ENCODE results near the gene WDR18. TPM values are rescaled to one million over a fixed set of nuclear protein-coding genes. Genes with fewer than 3 reads are reported as not detected.
"Not testable (repeated sequence)": the region's sequence is repeated elsewhere in the genome, so short reads cannot be mapped to it uniquely, and the experiment has no call there.

WDR18 gene
- total and polyA plus RNA-seq, 4 experiments from 2014 or later = 44.3 to 79.7 (median 57.1) TPM

GRCh38 chr19:1018932-1019615 is 34.9 kb downstream of the WDR18 start:
- peak overlapping the region; percentile 95 for H3K27ac ChIP-seq (ENCODE audit: low read depth, low read length)
- peaks cover 3% of the 10 kb centered on the region for H3K36me3 ChIP-seq (ENCODE audit: insufficient read depth, low read length)
- Mint-ChIP-seq H3K4me3 (peak overlapping the region; percentile 85 to 92 (median 89)), H3K9me3 (peaks cover 0 to 9% (median 0%) of the 10 kb centered on the region in 8 donors), H3K36me3 (peaks cover 0 to 18% of the 10 kb centered on the region in 2 donors), H3K27me3 (peaks cover 0 to 6% of the 10 kb centered on the region in 2 donors), H3K27ac (peak overlapping the region in 6 of 7 donors; percentile 42 to 100 (median 78)), H3K4me1 (peaks cover 19 to 60% (median 39%) of the 10 kb centered on the region in 4 donors)
- peaks cover 60% of the 10 kb centered on the region for H3K4me1 ChIP-seq (ENCODE audit: insufficient read depth, low read length)
- H3K4me3 ChIP-seq (ENCODE audit: low read length in 2 of 2) = peak overlapping the region; percentile 66 to 69
- no peak for DNase-seq
- ChIA-PET CTCF (ENCODE audit: partially characterized antibody) (interaction anchor here (0.9 to 4.5 kb wide), 4 partner anchors 12 to 225 kb away, joined by 3 to 18 read pairs (median 3); partner anchors contain the start of gene WDR18), POLR2A (ENCODE audit: partially characterized antibody) (interaction anchor here (0.6 to 21.2 kb wide), 18 partner anchors 9 to 250 kb away, joined by 3 to 1029 read pairs (median 4); partner anchors contain the start of genes ABCA7, ARHGAP45, CIRBP and CNN2)
- no peaks in the 10 kb centered on the region for H3K9me3 ChIP-seq (ENCODE audit: control insufficient read depth in 1 of 2, low read length in 2 of 2)
- intact Hi-C loops (cut with micrococcal nuclease) = no loop called here
- no peaks in the 10 kb centered on the region for H3K27me3 ChIP-seq (ENCODE audit: insufficient read depth, low read length)

GRCh38 chr19:1019616-1019961 is 35.4 kb downstream of the WDR18 start:
- Mint-ChIP-seq H3K9me3 (peaks cover 0 to 9% (median 0%) of the 10 kb centered on the region in 8 donors), H3K27ac (peak overlapping the region; percentile 89 to 100 (median 93)), H3K27me3 (peaks cover 0 to 6% of the 10 kb centered on the region in 2 donors), H3K4me3 (peak overlapping the region; percentile 85 to 92 (median 89)), H3K4me1 (peaks cover 18 to 60% (median 39%) of the 10 kb centered on the region in 4 donors), H3K36me3 (peaks cover 0 to 18% of the 10 kb centered on the region in 2 donors)
- Histone ChIP-seq H3K27me3 (ENCODE audit: insufficient read depth, low read length) (no peaks in the 10 kb centered on the region), H3K9me3 (ENCODE audit: control insufficient read depth in 1 of 2, low read length in 2 of 2) (no peaks in the 10 kb centered on the region), H3K4me3 (ENCODE audit: low read length in 2 of 2) (peak overlapping the region; percentile 66 to 69), H3K36me3 (ENCODE audit: insufficient read depth, low read length) (no peaks in the 10 kb centered on the region), H3K4me1 (ENCODE audit: insufficient read depth, low read length) (peaks cover 60% of the 10 kb centered on the region), H3K27ac (ENCODE audit: low read depth, low read length) (peak overlapping the region; percentile 95)
- intact Hi-C loops (cut with micrococcal nuclease) = no loop called here
- ChIA-PET CTCF (ENCODE audit: partially characterized antibody) (interaction anchor here (0.9 to 4.5 kb wide), 4 partner anchors 12 to 225 kb away, joined by 3 to 18 read pairs (median 3); partner anchors contain the start of gene WDR18), POLR2A (ENCODE audit: partially characterized antibody) (interaction anchor here (0.6 to 21.2 kb wide), 14 partner anchors 10 to 249 kb away, joined by 3 to 1029 read pairs (median 5); partner anchors contain the start of genes ABCA7, ARHGAP45, CIRBP and CNN2)
- no peak for DNase-seq

GRCh38 chr19:1019980-1020867 is 36.1 kb downstream of the WDR18 start:
- intact Hi-C loops (cut with micrococcal nuclease) = loop anchor here (2.0 kb wide), 3 partner anchors 19 to 57 kb away; partner anchors contain the start of genes ARHGAP45 and GRIN3B
- Histone ChIP-seq H3K36me3 (ENCODE audit: insufficient read depth, low read length) (no peaks in the 10 kb centered on the region), H3K4me1 (ENCODE audit: insufficient read depth, low read length) (peaks cover 59% of the 10 kb centered on the region), H3K9me3 (ENCODE audit: control insufficient read depth in 1 of 2, low read length in 2 of 2) (no peaks in the 10 kb centered on the region), H3K27me3 (ENCODE audit: insufficient read depth, low read length) (no peaks in the 10 kb centered on the region), H3K27ac (ENCODE audit: low read depth, low read length) (peak overlapping the region; percentile 95), H3K4me3 (ENCODE audit: low read length in 2 of 2) (peak overlapping the region; percentile 66 to 69)
- Mint-ChIP-seq H3K27me3 (peaks cover 0 to 6% of the 10 kb centered on the region in 2 donors), H3K4me1 (peaks cover 19 to 61% (median 41%) of the 10 kb centered on the region in 4 donors), H3K9me3 (peaks cover 0 to 9% (median 0%) of the 10 kb centered on the region in 8 donors), H3K27ac (peak overlapping the region; percentile 89 to 100 (median 93)), H3K36me3 (peaks cover 0 to 18% of the 10 kb centered on the region in 2 donors), H3K4me3 (peak overlapping the region; percentile 85 to 92 (median 89))
- ChIA-PET CTCF (ENCODE audit: partially characterized antibody) (interaction anchor here (0.6 to 4.5 kb wide), 5 partner anchors 11 to 224 kb away, joined by 3 to 18 read pairs (median 3); partner anchors contain the start of gene WDR18), POLR2A (ENCODE audit: partially characterized antibody) (interaction anchor here (0.5 to 21.2 kb wide), 16 partner anchors 10 to 410 kb away, joined by 3 to 1029 read pairs (median 4); partner anchors contain the start of genes ABCA7, ARHGAP45, CIRBP and CNN2)
- DNase-seq = peak in 3 of 5 donors; percentile 18 to 66 (median 44)

GRCh38 chr19:1020868-1021425 is 36.8 kb downstream of the WDR18 start, which contains the start of gene TMEM259:
Gene TMEM259 (minus strand): TSS chr19:1021123. CDS start chr19:1020996, 127 bp downstream.
- DNase-seq = peak; percentile 98 to 99 (median 98)
- peaks cover 19 to 62% (median 39%) of the 10 kb centered on the region in 4 donors for H3K4me1 Mint-ChIP-seq
- H3K27me3 Mint-ChIP-seq = peaks cover 0 to 6% of the 10 kb centered on the region in 2 donors
- H3K27ac Mint-ChIP-seq = peak within 1 kb of the TSS; percentile 97 to 100 (median 100)
- POLR2A ChIA-PET (ENCODE audit: partially characterized antibody) = interaction anchor here (0.6 to 21.2 kb wide), 17 partner anchors 9 to 249 kb away, joined by 3 to 1029 read pairs (median 4); partner anchors contain the start of genes ABCA7, ARHGAP45, CNN2 and POLR2E
- intact Hi-C loops (cut with micrococcal nuclease) = loop anchor here (1.0 to 2.0 kb wide), 6 partner anchors 19 to 224 kb away; partner anchors contain the start of genes ABCA7, ARHGAP45, GRIN3B and PTBP1
- peak within 1 kb of the TSS; percentile 66 to 69 for H3K4me3 ChIP-seq (ENCODE audit: low read length in 2 of 2)
- no peaks in the 10 kb centered on the region for H3K27me3 ChIP-seq (ENCODE audit: insufficient read depth, low read length)
- H3K27ac ChIP-seq (ENCODE audit: low read depth, low read length) = peak within 1 kb of the TSS; percentile 95
- peak within 1 kb of the TSS; percentile 86 to 92 (median 89) for H3K4me3 Mint-ChIP-seq
- H3K4me1 ChIP-seq (ENCODE audit: insufficient read depth, low read length) = peaks cover 54% of the 10 kb centered on the region
- CTCF ChIA-PET (ENCODE audit: partially characterized antibody) = interaction anchor here (1.0 to 4.5 kb wide), 3 partner anchors 10 to 44 kb away, joined by 4 to 18 read pairs (median 4); no protein-coding TSS in a partner anchor
- no peaks in the 10 kb centered on the region for H3K36me3 ChIP-seq (ENCODE audit: insufficient read depth, low read length)
- peaks cover 0 to 18% of the 10 kb centered on the region in 2 donors for H3K36me3 Mint-ChIP-seq
- no peaks in the 10 kb centered on the region for H3K9me3 ChIP-seq (ENCODE audit: control insufficient read depth in 1 of 2, low read length in 2 of 2)
- H3K9me3 Mint-ChIP-seq = peaks cover 0 to 9% (median 0%) of the 10 kb centered on the region in 8 donors

- DNase-seq; H3K9me3 ChIP-seq (ENCODE audit: control insufficient read depth in 1 of 2, low read length in 2 of 2); H3K36me3 ChIP-seq (ENCODE audit: insufficient read depth, low read length); H3K9me3 Mint-ChIP-seq; H3K4me3 ChIP-seq (ENCODE audit: low read length in 2 of 2); intact Hi-C loops (cut with micrococcal nuclease); H3K27ac ChIP-seq (ENCODE audit: low read depth, low read length); H3K27me3 Mint-ChIP-seq; H3K27me3 ChIP-seq (ENCODE audit: insufficient read depth, low read length): not testable (repeated sequence)
- peak overlapping the region in 1 of 7 donors; percentile 100 for H3K27ac Mint-ChIP-seq
- ChIA-PET POLR2A (ENCODE audit: partially characterized antibody) (interaction anchor here (1.9 to 21.2 kb wide), 4 partner anchors 16 to 245 kb away, joined by 5 to 1029 read pairs (median 284); partner anchors contain the start of genes ABCA7, ARHGAP45 and CIRBP), CTCF (ENCODE audit: partially characterized antibody) (interaction anchor here (1.3 kb wide), 2 partner anchors 12 to 14 kb away, joined by 4 read pairs; no protein-coding TSS in a partner anchor)
- peaks cover 6 to 35% (median 23%) of the 10 kb centered on the region in 4 donors for H3K4me1 Mint-ChIP-seq
- H3K36me3 Mint-ChIP-seq = peaks cover 0 to 23% of the 10 kb centered on the region in 2 donors
- H3K4me1 ChIP-seq (ENCODE audit: insufficient read depth, low read length) = peaks cover 30% of the 10 kb centered on the region
- H3K4me3 Mint-ChIP-seq = peak overlapping the region in 1 of 8 donors; percentile 49
These were observed 39.7 kb downstream of the WDR18 start for GRCh38 chr19:1023883-1024188.

- POLR2A ChIA-PET (ENCODE audit: partially characterized antibody) = interaction anchor here (1.1 to 21.2 kb wide), 7 partner anchors 14 to 244 kb away, joined by 3 to 1029 read pairs (median 6); partner anchors contain the start of genes ABCA7, ARHGAP45, ATP5F1D and CIRBP
These were observed 40.9 kb downstream of the WDR18 start for GRCh38 chr19:1025080-1025479.

More at GRCh38 chr19:1025080-1025479, 40.9 kb downstream of the WDR18 start:
- Mint-ChIP-seq H3K27ac (peak overlapping the region in 4 of 7 donors; percentile 2 to 83 (median 60)), H3K36me3 (peaks cover 0 to 20% of the 10 kb centered on the region in 2 donors), H3K4me3 (peak overlapping the region in 4 of 8 donors; percentile 23 to 75 (median 52)), H3K4me1 (peaks cover 8 to 32% (median 20%) of the 10 kb centered on the region in 4 donors)
- H3K9me3 ChIP-seq (ENCODE audit: control insufficient read depth in 1 of 2, low read length in 2 of 2); H3K27me3 ChIP-seq (ENCODE audit: insufficient read depth, low read length); H3K27me3 Mint-ChIP-seq; H3K9me3 Mint-ChIP-seq; H3K27ac ChIP-seq (ENCODE audit: low read depth, low read length); intact Hi-C loops (cut with micrococcal nuclease); H3K36me3 ChIP-seq (ENCODE audit: insufficient read depth, low read length); H3K4me3 ChIP-seq (ENCODE audit: low read length in 2 of 2); DNase-seq: not testable (repeated sequence)
- H3K4me1 ChIP-seq (ENCODE audit: insufficient read depth, low read length) = peaks cover 31% of the 10 kb centered on the region
- CTCF ChIA-PET (ENCODE audit: partially characterized antibody) = interaction anchor here (1.1 to 1.5 kb wide), 4 partner anchors 40 to 220 kb away, joined by 3 to 10 read pairs (median 4); no protein-coding TSS in a partner anchor

All from CD4-positive, alpha-beta memory T cell (primary cell).